Esophagus muscularis mucosa (tissue), 4 donors: ENCODE results near the gene CNOT4. TPM values are rescaled to one million over a fixed set of nuclear protein-coding genes. Genes with fewer than 3 reads are reported as not detected.

Source experiments
- DNase-seq: peaks from one replicate; pipeline ENCODE4 v3.0.0-alpha.2; 2017; ENCODE audit errors: extremely low spot score
- H3K27ac ChIP-seq, 4 donors: fragments of 200-600 bp; sonication (generic); replicated peaks in 1 of 4; 1 replicate in 3 of 4; 2 replicates in 1 of 4; pipeline ENCODE4 v1.5.1; 2016 to 2019; ENCODE audit warnings: mild to moderate bottlenecking in 1 of 4
- H3K27me3 ChIP-seq, 4 donors: fragments of 200-600 bp; sonication (generic); one replicate each; pipeline versions ENCODE4 v1.5.1 to v1.6.0; 2016 to 2019
- H3K36me3 ChIP-seq, 4 donors: fragments of 200-600 bp; sonication (generic); one replicate each; pipeline ENCODE4 v1.5.1; 2016 to 2019
- H3K4me1 ChIP-seq, 4 donors: fragments of 200-600 bp; sonication (generic); one replicate each; pipeline ENCODE4 v1.5.1; 2016 to 2019
- H3K4me3 ChIP-seq, 4 donors: fragments of 200-600 bp; sonication (generic); 1 replicate in 2 of 4; 2 replicates in 2 of 4; pipeline ENCODE4 v1.5.1; 2016 to 2019; ENCODE audit warnings: mild to moderate bottlenecking in 4 of 4, moderate library complexity in 1 of 4
- H3K9me3 ChIP-seq, 4 donors: fragments of 200-600 bp; sonication (generic); 1 replicate in 3 of 4; 2 replicates in 1 of 4; pipeline ENCODE4 v1.5.1; 2016 to 2019
- CTCF ChIP-seq, 3 experiments: fragments of 200-600 bp in 2 of 3; fragments of 450-650 bp in 1 of 3; sonication (generic) in 2 of 3; IDR thresholded peaks; one replicate each; pipeline ENCODE4 v1.5.1; 2017 to 2019; ENCODE audit warnings: antibody characterized with exemption in 3 of 3, mild to moderate bottlenecking in 2 of 3, moderate library complexity in 1 of 3
- EP300 ChIP-seq: sonication (generic); formaldehyde crosslinking; IDR thresholded peaks from one replicate; pipeline ENCODE4 v1.6.1; 2017; ENCODE audit warnings: antibody characterized with exemption
- POLR2A ChIP-seq: fragments of 450-650 bp; IDR thresholded peaks from one replicate; pipeline ENCODE4 v1.6.1; 2017; ENCODE audit warnings: antibody characterized with exemption, moderate library complexity, mild to moderate bottlenecking, low read depth
- POLR2AphosphoS5 ChIP-seq, 2 donors: sonication (generic); formaldehyde crosslinking; IDR thresholded peaks; one replicate each; pipeline ENCODE4 v1.6.1; 2017; ENCODE audit warnings: antibody characterized with exemption in 2 of 2
- WGBS: methylation state at CpG from one replicate; pipeline ENCODE4 v1.1.5; 2018; 5-methylcytosine and 5-hydroxymethylcytosine counted together
- intact Hi-C: fragments of 100-400 bp; cut with DNase I; formaldehyde crosslinking; loops from one replicate; pipeline ENCODE4 v1.15.1; 2023
- total RNA-seq, 4 donors: library from RNA; depleted of rRNA; stranded (reverse); fragments of >200 nt; gene quantifications; one replicate each; pipeline versions ENCODE4 v1.1.0 to v1.2.1, GENCODE V29; 2016

CNOT4 gene
- total RNA-seq, 4 donors from 2014 or later: 18.6 to 28.7 (median 26.4) TPM

GRCh38 chr7:135337506-135337905 is 172.4 kb downstream of the CNOT4 start:
- Histone ChIP-seq H3K4me1 (peaks cover 0 to 14% (median 9%) of the 10 kb centered on the region in 4 donors), H3K27ac (no peak overlapping the region), H3K4me3 (no peak overlapping the region), H3K27me3 (no peaks in the 10 kb centered on the region), H3K36me3 (no peaks in the 10 kb centered on the region), H3K9me3 (no peaks in the 10 kb centered on the region)
- TF ChIP-seq POLR2AphosphoS5 (IDR thresholded peaks at IDR 0.05) (no peak), EP300 (no peak), CTCF (IDR thresholded peaks at IDR 0.05) (no peak), POLR2A (no peak)
- WGBS: 100% methylated on average over 5 of the region's 5 CpGs
- intact Hi-C loops: loop anchor here (5.0 kb wide), 1 partner anchor 55 kb away; no protein-coding TSS in a partner anchor
- no peak for DNase-seq

- TF ChIP-seq CTCF (IDR thresholded peaks at IDR 0.05) (peak; percentile 30 to 35 (median 31)), POLR2A (no peak)
- Histone ChIP-seq H3K9me3 (no peaks in the 10 kb centered on the region), H3K27ac (no peak overlapping the region), H3K36me3 (no peaks in the 10 kb centered on the region), H3K4me1 (peaks cover 0 to 14% (median 9%) of the 10 kb centered on the region in 4 donors), H3K4me3 (no peak overlapping the region), H3K27me3 (no peaks in the 10 kb centered on the region)
- WGBS: 35% methylated on average over 5 of the region's 9 CpGs
- no peak for DNase-seq
- intact Hi-C loops: loop anchor here (5.0 kb wide), 1 partner anchor 53 kb away; no protein-coding TSS in a partner anchor
Observed at GRCh38 chr7:135335628-135336139, 174.2 kb downstream of the CNOT4 start.

- WGBS: 64% methylated on average over 8 of the region's 10 CpGs
- intact Hi-C loops: loop anchor here (5.0 kb wide), 1 partner anchor 53 kb away; no protein-coding TSS in a partner anchor
- Histone ChIP-seq H3K4me3 (no peak overlapping the region), H3K27ac (no peak overlapping the region), H3K9me3 (no peaks in the 10 kb centered on the region), H3K27me3 (no peaks in the 10 kb centered on the region), H3K36me3 (no peaks in the 10 kb centered on the region), H3K4me1 (peaks cover 0 to 14% (median 9%) of the 10 kb centered on the region in 4 donors)
- TF ChIP-seq POLR2AphosphoS5 (IDR thresholded peaks at IDR 0.05): no peak
- no peak for TF ChIP-seq EP300
- TF ChIP-seq CTCF (IDR thresholded peaks at IDR 0.05): no peak
- TF ChIP-seq POLR2A: no peak
- DNase-seq: no peak
Observed at GRCh38 chr7:135334830-135335543, 174.9 kb downstream of the CNOT4 start.

- Histone ChIP-seq H3K9me3 (no peaks in the 10 kb centered on the region), H3K27ac (no peak overlapping the region), H3K27me3 (no peaks in the 10 kb centered on the region), H3K4me1 (peaks cover 0 to 14% (median 9%) of the 10 kb centered on the region in 4 donors), H3K36me3 (no peaks in the 10 kb centered on the region), H3K4me3 (no peak overlapping the region)
- 83% methylated on average over 1 of the region's 1 CpG for WGBS
- intact Hi-C loops: no loop called here
- TF ChIP-seq CTCF (IDR thresholded peaks at IDR 0.05) (no peak), POLR2A (no peak), POLR2AphosphoS5 (IDR thresholded peaks at IDR 0.05) (no peak), EP300 (no peak)
- DNase-seq: no peak
Observed at GRCh38 chr7:135333946-135334345, 176.0 kb downstream of the CNOT4 start.
